GF-D8 (cell line): Measurements from ENCODE around the gene OR2A14.
"Not testable (repeated sequence)": the region's sequence is repeated elsewhere in the genome, so short reads cannot be mapped to it uniquely, and the experiment has no call there.

Source experiments
- DNase-seq: peaks from one replicate; lab custom pipeline; 2025; lab: John Stamatoyannopoulos, UW

OR2A14 gene

GRCh38 chr7:144148224-144148827, 25.4 kb downstream of the OR2A14 start:
- no peak for DNase-seq

- no peak for DNase-seq
Measured at GRCh38 chr7:144158861-144159260, 35.9 kb downstream of the OR2A14 start.

DNA sequence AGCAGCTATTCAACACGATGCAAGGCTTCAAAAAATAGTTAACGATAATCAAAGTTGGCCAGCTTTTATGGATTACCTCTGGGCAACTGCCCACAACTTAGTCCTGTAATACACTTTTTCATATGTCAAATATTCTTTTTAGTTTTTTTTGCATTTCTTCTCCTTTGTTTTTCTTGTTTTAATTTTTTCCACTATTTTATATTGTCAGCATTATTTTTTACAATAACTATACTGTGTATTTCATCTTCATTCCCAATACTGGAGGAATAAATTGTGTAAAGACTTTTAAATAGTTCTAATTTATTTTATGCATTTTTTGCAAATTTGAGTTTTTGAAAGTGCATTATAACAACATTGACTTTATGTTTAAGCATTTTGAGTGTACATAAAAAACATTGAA, 41.8 kb downstream of the OR2A14 start:
- no peak for DNase-seq

DNA sequence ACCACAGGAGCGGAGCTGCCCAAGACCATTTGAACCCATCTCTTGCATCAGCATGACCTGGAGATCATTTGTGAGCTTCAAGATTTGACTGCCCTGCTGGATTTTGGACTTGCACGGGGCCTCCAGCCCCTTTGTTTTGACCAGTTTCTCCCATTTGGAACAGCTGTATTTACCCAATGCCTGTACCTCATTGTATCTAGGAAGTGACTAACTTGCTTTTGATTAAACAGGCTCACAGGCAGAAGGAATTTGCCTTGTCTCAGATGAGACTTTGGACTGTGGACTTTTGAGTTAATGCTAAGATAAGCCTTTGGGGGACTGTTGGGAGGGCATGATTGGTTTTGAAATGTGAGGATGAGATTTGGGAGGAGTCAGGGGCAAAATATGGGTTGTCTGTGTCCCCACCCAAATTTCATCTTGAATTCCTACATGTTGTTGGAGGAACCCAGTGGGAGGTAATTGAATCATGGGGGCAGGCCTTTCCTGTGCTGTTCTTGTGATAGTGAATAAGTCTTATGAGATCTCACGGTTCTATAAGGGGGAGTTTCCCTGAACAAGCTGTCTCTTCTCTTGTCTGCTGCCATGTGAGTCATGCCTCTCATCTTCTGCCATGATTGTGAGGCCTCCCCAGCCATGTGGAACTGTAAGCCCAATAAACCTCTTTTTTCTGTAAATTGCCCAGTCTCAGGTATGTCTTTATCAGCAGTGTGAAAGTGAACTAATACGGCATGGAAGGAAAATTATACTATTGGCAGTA, 48.8 kb downstream of the OR2A14 start:
- DNase-seq, result not testable (repeated sequence)

DNA sequence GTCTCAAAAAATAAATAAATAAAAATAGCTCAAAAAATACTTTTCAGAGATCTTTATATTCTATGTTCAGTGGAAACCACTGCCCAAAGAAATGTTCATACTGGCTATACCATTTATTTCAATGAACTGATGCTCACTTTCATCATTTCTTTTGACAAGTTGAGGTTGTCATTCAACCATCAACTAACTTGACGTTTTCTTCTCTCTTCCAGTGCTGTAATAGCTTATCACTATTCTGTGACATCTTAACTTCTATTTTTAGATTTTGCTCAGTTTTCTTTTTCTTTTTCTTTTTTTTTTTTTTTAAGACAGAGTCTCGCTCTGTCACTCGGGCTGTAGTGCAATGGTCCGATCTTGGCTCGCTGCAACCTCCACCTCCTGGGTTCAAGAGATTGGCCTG, 51.6 kb downstream of the OR2A14 start:
- DNase-seq, result no peak

DNA sequence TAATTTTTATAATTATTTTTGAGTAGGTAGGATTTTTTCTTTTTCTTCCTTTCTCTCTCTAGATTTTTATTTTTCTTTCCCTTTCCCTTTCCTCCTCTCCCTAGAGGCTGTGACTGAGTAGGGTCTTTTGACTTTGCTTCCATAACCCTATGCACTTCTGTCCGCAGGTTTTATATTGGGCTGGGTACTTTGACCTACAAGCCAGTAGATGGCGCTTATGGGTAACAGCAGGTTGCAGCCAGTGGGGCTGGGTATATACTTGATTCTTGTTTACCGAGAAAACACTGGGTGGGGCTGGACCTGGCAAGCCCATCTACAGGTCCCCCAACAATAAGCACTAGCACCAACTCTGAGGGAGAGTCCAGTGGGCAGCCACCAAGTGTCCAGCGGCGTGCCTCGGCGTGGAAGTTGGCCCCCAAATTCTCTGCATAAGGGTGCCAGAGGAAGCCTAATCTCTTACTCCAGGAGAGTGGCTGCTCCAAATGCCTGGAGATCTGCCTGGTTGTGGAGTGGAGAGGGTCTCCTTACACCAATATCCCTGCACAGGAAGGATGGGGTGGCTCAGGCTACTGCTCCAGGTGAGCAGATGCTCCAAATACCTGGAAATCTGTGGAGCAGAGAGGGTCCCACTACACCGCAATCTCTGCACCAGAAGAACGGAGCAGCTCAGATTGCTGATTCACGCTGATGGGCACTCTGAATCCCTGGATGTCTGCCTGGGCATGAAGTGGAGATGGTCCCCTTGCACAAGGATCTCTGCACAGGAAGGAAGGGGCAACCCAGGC, 55.6 kb downstream of the OR2A14 start:
- DNase-seq, result not testable (repeated sequence)

GRCh38 chr7:144179165-144179479, 56.1 kb downstream of the OR2A14 start:
- DNase-seq, result not testable (repeated sequence)
